ENCODE data around the gene THAP2. TPM values are rescaled to one million over a fixed set of nuclear protein-coding genes. Genes with fewer than 3 reads are reported as not detected.

The THAP2 gene
- total RNA-seq, 6 experiments from 2014 or later, result 3.8 to 5.1 (median 4.4) TPM

GRCh38 chr12:71727958-71728357 lies 63.9 kb downstream of the THAP2 start:
- H3K9me3 Mint-ChIP-seq, result no peaks in the 10 kb centered on the region
- DNase-seq, result no peak
- no peak overlapping the region for H3K27ac Mint-ChIP-seq
- H3K4me1 Mint-ChIP-seq (ENCODE audit: low read depth), result peaks cover 21% of the 10 kb centered on the region
- H3K36me3 Mint-ChIP-seq (ENCODE audit: low read depth), result peaks cover 9% of the 10 kb centered on the region
- no peak for TF ChIP-seq CTCF (IDR thresholded peaks at IDR 0.05)
- no peaks in the 10 kb centered on the region for H3K27me3 Mint-ChIP-seq (ENCODE audit: insufficient read depth)
- no peak overlapping the region for H3K4me3 Mint-ChIP-seq

Other genes starting within 250 kb of the THAP2 start
- gene LGR5, start 224.5 kb upstream of the THAP2 start, total RNA-seq (2021; fragmentation: NEBNext Ultra II Directional; extraction: Animal tissue kit (Norgen Biotek cat#: 25700)), result not detected
- gene ZFC3H1, start 453 bp upstream of the THAP2 start, total RNA-seq (2021; fragmentation: NEBNext Ultra II Directional; extraction: Animal tissue kit (Norgen Biotek cat#: 25700)), result 10 to 100 TPM; 23.4 to 32.5 (median 30.5) TPM
- 10 to 100 TPM; 24.0 to 41.6 (median 33.9) TPM for gene TMEM19, start 21.8 kb downstream of the THAP2 start, total RNA-seq (2021; fragmentation: NEBNext Ultra II Directional; extraction: Animal tissue kit (Norgen Biotek cat#: 25700))
- gene RAB21, start 90.6 kb downstream of the THAP2 start, total RNA-seq (2021; fragmentation: NEBNext Ultra II Directional; extraction: Animal tissue kit (Norgen Biotek cat#: 25700)), result 10 to 100 TPM; 79.3 to 93.5 (median 86.6) TPM
- gene TBC1D15, start 175.5 kb downstream of the THAP2 start, total RNA-seq (2021; fragmentation: NEBNext Ultra II Directional; extraction: Animal tissue kit (Norgen Biotek cat#: 25700)), result 10 to 100 TPM; 27.3 to 39.1 (median 32.9) TPM

All from HFFc6 (cell line).